ENCODE data around the gene MUC15.
"Not testable (repeated sequence)": the region's sequence is repeated elsewhere in the genome, so short reads cannot be mapped to it uniquely, and the experiment has no call there.

The MUC15 gene, protein sequence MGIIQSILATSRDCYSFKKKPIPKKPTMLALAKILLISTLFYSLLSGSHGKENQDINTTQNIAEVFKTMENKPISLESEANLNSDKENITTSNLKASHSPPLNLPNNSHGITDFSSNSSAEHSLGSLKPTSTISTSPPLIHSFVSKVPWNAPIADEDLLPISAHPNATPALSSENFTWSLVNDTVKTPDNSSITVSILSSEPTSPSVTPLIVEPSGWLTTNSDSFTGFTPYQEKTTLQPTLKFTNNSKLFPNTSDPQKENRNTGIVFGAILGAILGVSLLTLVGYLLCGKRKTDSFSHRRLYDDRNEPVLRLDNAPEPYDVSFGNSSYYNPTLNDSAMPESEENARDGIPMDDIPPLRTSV

DNA sequence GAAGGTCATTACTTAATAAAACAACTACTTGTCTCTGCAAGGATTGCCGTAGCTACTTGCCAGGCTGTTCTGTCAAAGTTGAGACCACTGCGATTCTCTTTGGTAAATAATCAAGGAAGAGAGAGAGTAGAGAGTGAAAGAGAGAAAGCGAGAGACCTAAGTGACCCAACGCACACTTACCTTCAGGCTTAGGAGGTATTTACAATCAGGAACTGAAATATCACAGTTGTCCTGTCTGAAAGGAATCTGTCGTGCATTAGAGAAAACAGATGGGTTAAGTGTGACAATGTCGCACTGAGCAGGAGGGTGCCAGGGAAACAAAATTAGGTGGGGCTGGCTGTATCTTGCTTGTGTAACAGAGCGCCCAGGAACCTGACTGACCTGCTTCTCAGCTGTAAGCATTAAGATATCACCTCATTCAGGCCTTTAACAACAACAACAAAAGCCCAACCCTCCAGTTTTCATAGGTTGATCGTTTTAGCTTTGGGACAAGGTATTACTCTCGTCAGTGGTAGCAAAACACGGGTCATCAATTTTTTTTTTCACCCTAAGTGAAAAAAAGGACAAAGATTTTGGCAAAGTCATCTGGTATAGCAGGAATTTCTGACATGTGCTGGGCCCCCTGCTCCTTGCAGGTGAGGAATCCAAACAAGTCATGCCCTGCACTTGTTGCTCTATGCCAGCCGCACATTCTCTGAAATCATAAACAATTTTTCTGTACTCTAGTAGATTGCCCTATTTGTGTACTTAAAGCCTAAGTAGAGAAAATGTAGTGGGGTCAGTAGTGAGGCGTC, at the start of gene MUC15:
Gene MUC15, minus strand, starts transcription at position 403 of the 794 bp plus-strand sequence. CDS start 5,169 bp downstream, outside the sequence.
- DNase-seq, result no peak

DNA sequence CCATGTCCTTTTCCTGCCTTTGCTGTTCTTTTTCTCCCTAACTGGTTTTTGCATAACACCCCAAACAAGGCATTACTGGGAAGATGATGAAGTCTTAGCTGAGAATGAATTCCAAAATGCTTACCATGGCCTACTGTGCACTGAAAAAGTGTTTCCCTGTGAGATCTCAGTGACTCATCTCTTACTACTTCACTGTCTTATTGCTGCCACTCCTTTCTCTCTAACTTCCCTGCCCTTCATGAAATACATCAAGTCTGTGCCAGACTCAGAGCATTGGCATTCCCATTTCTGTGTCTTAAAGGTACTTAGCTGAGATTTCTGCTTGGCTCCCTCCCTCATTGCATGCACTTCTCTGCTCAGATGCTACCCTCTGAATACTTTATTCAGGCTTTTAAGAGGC, 49.1 kb upstream of the MUC15 start:
- DNase-seq, result no peak

DNA sequence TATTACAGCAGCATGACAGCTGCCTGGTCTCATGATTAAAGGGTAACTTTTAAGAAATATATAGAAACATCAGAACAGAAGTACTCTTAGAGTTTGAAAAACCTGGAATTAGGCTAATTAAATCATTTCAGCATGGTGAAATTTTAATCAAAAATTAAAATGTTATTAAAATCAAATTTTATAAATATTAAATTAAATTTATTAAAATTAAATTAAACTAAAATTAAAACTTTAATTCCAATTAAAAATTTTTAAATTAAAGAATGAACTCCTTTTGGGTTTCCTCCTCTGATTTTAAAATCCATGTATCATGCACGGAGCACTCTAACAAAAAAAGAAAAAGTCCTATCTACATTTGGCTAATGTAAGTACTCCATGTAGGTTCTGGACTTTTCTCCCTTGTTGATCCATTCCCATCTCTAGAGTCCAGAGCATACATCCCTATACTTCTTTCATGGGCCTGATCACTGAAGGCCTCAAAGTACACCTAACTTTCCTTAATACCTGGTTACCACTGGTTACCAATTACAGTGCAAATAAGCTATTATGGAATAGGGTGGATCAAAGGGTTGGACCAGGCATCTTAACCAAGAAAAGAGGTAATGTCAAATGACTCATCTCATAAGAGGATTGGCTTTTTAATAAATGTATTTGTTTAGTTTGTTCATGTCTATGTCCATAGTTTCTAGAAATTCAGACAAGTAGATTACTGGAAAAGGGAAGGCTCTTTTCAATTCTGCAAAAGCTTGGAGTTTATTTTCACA, 48.4 kb upstream of the MUC15 start:
- no peak for DNase-seq

DNA sequence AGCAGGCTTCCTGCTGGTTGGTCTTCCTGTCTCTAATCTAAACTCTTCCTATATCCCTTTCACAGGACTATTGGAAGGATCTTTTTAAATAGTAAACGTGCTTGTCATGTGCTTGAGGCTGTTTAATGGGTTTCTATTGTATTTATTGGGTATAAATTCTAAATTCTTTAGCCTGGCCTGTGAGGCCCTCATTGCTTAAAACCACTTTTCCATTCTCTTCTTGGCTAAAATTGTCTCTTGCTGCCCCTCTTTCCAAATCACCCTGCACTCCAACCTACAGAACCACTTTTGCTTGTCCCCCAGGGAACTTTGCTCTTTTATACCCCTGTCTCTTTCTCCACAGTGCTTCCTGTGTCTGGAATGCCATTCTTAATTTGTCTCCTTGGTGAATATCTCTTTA, 46.4 kb upstream of the MUC15 start:
- DNase-seq, result no peak

DNA sequence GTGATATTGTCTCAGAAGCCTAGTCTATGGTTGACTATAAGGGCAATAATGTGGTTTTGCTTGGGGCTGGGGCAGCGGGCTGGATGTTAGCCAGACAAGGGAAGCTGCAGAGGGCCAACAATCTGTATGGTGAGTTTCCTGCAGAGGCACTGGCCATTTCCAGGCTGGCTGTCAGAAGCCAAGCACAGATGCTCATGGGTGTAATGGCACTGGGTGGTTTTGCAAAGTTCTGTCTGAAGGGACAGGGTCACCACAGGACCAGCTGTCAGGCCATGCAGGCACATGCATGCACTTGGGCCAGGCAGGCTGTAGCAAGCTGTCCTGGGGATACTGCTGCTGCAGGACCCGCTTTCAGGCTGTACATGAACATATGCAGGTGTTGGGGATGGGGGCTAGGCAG, 41.7 kb upstream of the MUC15 start:
- DNase-seq, result no peak

DNA sequence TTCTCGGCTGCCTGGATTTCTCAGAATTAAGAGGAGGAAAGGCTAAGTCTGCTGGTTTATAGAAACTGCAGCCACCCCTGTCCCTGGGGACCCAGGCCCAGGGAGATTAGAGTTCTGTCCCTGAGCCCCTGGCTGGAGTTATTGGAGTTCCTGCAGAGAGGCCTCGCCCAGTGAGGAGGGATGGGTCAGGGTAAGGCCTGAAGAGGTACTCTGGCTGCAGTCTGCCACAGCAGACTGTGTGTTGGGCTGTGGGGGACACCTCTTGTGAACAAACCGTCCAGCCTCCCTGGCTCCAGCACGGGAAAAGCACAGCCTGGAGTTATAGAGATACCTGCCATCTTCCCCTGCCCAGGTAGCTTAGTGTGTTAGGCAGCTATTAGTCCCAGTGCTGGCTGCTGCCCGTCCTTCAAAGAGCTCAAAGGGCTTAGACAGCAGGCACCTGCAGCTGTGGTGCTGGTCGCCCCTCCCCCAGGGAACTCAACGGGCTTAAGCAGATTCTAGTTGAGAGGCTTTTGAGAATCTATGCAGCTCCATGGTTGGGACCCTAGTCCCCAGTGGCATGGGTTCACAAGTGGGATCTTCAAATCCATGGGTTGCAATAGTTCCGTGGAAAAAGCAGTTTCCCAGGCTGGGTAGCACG, 36.6 kb upstream of the MUC15 start:
- DNase-seq, result no peak

DNA sequence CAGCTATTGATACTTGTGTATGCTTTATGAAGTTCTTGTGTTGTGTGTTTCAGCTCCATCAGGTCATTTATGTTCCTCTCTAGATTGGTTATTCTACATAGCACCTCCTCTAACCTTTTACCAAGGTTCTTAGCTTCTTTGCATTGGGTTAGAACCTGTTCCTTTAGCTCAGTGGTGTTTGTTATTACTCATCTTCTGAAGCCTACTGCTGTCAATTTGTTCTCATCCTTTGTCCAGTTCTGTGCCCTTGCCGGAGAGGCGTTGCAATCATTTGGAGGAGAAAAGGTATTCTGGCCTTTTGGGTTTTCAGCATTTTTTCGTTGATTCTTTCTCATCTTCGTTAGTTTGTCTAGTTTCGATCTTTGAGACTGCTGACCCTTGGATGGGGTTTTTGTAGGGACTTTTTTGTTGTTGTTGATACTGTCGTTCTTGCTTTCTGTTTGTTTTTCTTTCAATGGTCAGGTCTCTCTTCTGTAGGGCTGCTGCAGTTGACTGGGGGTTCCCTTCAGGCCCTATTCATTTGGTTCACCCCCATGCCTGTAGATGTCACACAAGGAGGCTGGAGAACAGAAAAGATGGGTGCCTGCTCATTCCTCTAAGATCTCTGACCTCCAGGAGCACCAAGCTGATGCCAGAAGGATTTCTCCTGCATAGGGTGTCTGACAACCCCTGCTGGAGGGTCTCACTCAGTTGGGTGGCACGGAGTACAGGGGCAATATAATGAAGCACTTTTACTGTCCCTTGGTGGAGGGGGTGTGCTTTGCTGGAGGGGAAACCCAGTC, 35.9 kb upstream of the MUC15 start:
- DNase-seq, result no peak

DNA sequence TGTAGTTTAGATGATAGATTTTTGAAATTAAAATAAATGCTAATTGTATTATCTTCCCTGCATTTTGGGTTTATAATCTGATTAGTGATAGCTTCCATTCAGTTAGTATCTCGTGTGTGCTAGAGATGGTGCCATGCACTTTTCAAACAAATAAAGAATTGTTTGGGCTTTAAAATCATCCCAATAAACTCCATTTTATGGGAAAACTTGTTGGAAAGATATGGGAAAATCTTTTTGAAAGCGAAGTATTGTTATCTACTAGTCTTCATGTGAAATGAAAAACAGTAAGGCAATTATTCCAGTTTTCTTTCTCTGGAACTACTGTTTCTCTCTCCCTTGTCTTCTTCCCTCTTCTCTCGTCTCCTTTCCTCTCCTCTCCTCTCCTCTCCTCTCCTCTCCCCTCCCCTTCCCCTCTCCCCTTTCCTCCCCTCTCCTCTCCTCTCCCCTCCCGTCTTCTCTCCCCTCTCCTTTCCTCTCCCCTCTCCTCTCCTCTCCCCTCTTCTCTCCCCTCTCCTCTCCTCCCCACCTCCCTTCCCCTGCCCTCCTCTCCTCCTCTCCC, 27.9 kb upstream of the MUC15 start:
- DNase-seq, result no peak

DNA sequence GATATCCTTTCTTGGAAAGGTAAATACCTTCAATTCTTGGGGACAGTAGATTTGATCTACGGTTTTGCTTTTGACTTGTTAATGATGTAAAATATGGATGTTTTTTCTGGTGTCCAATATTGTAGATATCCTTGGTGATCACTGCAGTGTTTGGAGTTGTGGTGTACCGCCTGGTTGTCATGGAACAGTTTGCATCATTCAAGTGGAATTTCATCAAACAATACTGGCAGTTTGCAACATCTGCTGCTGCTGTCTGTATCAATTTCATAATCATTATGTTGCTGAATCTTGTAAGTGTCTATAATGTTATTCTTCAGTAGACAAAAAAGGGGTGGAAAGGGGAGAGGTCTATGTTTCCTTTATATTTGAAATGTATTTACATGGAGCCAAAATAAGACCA, 27.4 kb upstream of the MUC15 start:
- DNase-seq, result no peak

DNA sequence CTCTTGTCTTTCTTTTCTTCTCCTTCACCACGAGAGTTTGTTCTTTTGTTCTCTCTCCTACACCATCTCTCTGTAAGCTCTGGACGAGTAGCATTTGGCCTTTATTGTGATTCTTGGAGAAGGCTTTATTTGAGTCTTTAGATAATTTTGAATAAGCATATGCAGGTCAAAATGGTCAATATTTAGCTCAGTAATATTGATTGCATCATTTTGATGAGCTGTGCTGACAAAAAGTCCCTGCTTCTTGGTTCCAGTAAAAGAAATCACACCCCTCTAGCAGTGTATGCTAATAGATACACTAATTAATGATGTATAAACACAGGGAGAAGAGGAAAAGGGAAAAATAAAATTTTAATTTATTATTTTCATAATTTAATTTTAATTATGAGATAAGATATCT, 25.8 kb upstream of the MUC15 start:
- DNase-seq, result no peak

DNA sequence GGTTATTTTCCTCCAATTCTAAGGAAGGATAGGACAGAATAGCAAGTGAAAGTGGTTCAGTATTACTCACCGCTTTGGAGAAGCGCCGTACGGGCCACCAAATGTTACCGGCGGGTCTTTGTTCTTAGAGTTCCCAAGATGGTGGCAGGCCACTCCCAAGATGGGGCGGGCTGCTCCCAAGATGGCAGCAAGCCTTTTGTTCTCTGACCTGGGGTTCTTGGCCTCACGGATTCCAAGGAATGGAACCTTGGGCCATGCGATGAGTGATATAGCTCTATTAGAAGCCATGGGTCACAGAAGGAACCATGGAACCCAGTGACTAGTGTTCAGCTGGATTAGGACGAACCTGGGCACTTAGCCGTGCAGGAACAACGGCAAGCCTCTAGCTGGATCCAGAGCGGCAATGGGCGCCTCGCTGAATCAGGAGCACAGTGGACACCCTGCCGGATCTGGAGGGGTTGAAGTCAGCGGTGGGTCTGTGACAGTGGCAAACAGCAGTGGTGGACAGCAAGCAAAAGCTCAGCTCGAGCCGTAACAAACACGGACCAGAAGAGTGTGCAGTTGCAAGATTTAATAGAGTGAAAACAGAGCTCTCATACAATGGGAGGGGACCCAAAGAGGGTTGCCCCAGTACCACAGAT, 25.1 kb upstream of the MUC15 start:
- not testable (repeated sequence) for DNase-seq

DNA sequence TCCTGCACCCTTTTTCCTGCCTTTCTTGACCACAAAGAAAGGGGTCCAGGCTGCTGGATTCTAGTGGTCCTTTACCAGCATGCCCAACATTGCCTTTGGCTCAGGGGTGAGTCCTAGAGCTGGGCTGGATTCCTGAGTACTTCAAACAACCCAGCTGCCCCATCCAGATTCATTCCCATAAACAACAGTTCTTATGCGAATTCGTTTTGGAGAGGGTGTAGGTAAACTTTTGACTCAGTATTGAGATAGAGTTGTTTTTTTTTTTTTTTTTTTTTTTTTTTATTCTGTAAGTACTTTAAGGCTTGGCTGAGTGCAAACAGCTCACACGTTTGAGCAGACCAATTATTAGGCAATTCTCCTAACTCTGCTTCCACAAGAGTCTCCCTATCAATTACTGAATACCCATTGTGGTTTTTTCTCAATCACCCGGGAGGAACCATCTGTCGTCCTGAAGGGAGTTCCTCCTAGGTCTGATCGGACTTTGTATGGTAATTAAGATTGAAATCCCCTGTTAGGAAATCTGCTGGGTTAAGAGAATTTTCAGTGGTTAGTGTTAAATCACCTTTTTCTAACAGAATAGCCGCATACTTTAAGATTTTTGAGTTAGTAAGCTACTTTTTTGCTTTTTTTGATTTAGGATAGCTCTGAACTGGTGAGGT, 23.3 kb upstream of the MUC15 start:
- not testable (repeated sequence) for DNase-seq

DNA sequence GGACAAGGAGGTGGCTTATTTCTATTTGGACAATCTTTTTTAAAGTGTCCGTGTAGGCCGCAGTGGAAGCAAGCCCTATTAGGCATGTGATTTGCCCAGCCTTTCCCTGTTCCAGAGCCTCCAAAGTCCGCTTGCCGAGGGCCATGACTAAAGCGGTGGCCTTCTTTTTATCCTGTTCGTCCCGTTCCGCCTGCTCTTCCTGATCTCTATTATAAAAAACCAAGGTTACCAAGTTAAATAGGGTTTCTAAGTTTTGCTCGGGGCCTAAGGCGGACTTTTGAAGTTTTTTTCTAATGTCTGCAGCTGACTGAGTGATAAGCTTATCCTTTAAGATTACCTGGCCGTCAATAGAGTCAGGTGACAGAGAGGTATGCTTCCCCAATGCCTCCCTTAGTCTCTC, 21.6 kb upstream of the MUC15 start:
- DNase-seq, result no peak

DNA sequence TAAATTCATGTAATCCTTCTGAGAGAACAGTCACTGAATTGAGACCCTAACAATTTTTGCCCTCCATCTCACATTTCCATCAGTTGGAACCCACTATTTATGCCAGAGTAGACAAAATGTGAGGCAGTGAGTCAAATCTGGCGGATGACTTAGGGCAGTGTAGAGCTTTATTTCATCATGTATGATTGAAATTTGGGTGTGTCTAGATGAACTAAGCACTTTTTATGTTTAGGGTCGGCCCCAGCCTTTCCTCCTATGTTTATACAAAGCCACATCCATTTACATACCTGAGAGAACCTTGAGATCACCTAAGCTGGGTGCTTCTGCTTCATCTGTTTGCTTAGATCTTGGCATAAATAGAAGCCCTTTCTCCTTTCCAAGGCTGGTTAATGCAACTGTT, 15.0 kb upstream of the MUC15 start:
- no peak for DNase-seq

DNA sequence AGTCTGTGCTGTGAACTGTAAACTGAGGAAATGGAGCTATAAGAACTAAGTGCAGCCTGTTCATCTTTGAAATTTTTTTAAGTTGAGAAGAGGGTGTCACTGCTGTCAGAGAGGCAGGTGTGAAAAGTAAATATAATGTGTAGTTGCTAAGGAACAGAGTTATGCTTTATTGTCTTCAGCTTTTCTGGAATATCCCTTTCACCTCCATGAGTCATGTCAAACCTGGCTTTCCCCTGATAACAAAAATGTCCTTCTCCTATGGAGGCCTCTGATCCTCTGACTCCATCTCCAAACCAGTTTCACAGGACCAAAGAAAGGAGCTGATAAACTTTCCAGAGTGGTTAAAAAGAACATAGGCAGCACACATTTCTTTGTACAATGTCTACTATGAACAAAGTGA, 12.8 kb upstream of the MUC15 start:
- DNase-seq, result no peak

DNA sequence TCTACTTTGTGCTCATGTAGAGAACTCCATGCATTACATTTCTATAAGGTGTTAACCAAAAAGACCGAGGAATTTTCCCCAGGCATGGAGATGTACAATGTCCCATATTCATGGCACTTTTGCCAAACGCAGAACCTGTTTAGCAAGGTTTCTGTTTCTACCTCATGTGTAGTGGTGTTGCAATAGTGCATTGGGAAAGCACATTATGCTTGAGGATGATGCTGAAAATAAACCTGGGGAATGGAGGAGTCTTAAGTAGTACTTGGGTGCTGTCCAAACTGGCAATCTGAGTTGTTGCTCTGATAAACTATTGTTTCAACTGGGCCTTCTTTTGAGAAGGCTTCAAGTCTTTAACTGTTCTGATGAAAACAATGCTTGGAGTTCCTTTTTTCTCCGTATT, 11.5 kb upstream of the MUC15 start:
- DNase-seq, result no peak

DNA sequence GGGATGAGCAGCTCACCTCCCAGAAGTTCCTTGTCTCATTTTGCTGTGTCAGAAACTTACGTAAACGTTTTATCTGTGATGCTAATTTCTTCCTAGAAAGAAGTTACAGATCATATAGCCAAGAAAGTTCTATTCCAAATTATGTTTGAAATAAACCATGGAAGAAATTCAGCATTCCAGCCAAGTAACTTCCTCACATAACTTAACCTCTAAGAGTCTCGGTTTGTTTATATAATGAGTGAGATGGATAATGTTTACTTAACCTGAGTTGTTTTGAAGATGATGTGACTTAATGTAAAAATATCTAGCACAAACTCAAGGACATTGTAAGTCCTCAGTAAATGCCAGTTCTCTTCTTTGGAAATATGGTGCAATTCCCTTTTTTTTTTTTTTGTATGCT, 8.9 kb upstream of the MUC15 start:
- DNase-seq, result no peak

DNA sequence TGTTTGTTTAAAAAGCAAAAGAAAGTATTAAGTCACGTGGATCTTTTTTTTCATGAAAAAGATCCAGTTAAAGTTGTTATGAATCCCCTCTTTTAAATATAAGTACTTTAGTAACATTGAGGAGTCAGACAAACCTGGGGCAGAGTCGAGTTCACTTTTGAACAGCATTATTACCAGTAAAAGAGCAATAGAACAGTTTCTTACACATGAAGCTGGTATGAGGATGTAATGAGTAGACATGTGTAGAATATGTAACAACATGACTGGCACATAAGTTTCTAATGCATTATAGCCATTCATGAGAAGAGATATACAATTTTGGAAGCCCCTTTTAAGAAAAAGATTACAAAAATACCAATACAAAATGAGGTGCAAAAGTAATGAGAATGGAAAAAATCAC, 7.6 kb upstream of the MUC15 start:
- DNase-seq, result no peak

DNA sequence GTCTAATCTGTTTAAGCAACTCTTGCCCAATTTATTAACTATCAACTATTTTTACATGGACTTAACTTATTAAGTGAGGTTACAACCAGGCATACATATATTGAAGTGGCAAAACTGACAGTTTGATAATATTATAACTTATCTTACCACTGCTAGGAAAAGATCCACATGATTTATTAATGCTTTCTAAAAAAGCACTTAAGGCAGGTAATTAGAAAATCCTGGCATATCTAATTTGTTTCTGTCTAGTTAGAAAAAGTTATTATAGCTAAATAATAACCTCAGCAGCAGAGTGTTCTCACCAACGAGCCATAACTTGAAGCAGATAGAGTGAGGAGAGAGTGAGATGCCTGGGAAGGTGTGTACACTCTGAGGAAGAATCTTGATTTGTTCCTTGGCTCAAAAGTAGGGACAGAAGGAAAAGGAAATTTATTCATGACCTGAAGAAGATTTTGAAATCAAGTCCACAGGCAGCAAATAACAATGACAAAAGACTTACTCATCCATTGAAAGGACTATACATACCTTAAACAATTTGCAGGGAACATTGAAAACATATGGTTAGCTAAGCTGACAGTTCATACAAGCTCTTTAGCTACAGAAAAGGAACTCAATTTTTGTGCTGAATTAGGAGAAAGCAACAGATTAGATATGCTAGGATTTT, 7.1 kb upstream of the MUC15 start:
- no peak for DNase-seq

DNA sequence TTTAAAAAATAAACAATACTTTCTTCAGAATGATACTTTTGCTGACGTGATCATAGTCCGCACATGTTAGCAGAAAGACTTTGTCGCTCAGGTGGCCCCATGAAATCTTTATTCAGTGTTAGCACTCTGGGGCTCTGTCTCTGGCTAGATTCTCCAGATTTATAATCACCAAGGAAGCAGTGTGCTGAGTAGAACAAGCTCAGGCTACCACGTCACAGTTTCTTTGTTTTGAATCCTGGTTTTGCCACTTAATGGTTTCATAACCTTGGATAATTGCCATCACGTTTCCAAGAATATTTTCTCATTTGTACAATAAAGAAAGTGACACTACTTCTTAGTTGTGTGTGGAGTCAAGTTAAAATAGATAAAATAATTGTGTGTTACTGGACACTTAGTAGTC, 3.9 kb upstream of the MUC15 start:
- no peak for DNase-seq

Data from stimulated activated naive CD4-positive, alpha-beta T cell (primary cell).